Suprapubic skin (tissue), 4 donors: Measurements from ENCODE around the gene WWTR1. TPM values are rescaled to one million over a fixed set of nuclear protein-coding genes. Genes with fewer than 3 reads are reported as not detected.

Source experiments
- DNase-seq, 2 donors: peaks; one replicate each; pipeline ENCODE4 v3.0.0-alpha.2; 2019; ENCODE audit warnings: low spot score in 2 of 2
- H3K27ac ChIP-seq: fragments of 200-600 bp; sonication (generic); one replicate; pipeline ENCODE4 v1.5.1; 2019
- H3K27me3 ChIP-seq: fragments of 200-600 bp; sonication (generic); one replicate; pipeline ENCODE4 v1.5.1; 2019
- H3K36me3 ChIP-seq: fragments of 200-600 bp; sonication (generic); one replicate; pipeline ENCODE4 v1.5.1; 2019
- H3K4me1 ChIP-seq: fragments of 200-600 bp; sonication (generic); one replicate; pipeline ENCODE4 v1.5.1; 2019
- H3K4me3 ChIP-seq: fragments of 200-600 bp; sonication (generic); one replicate; pipeline ENCODE4 v1.5.1; 2019; ENCODE audit warnings: mild to moderate bottlenecking
- H3K9me3 ChIP-seq: fragments of 200-600 bp; sonication (generic); one replicate; pipeline ENCODE4 v1.5.1; 2019
- CTCF ChIP-seq, 2 donors: fragments of 200-600 bp in 1 of 2; fragments of 450-650 bp in 1 of 2; sonication (generic) in 1 of 2; IDR thresholded peaks; one replicate each; pipeline ENCODE4 v1.5.1; 2016 to 2019; ENCODE audit warnings: antibody characterized with exemption in 2 of 2, mild to moderate bottlenecking in 1 of 2, moderate library complexity in 1 of 2
- EP300 ChIP-seq: sonication (generic); formaldehyde crosslinking; IDR thresholded peaks from one replicate; pipeline ENCODE4 v1.6.1; 2017; ENCODE audit warnings: antibody characterized with exemption
- POLR2A ChIP-seq, 2 donors: fragments of 450-650 bp; IDR thresholded peaks; one replicate each; pipeline ENCODE4 v1.6.1; 2017; ENCODE audit warnings: antibody characterized with exemption in 2 of 2, mild to moderate bottlenecking in 2 of 2, moderate library complexity in 2 of 2
- POLR2AphosphoS5 ChIP-seq, 3 donors: sonication (generic); formaldehyde crosslinking; IDR thresholded peaks; one replicate each; pipeline ENCODE4 v1.6.1; 2017; ENCODE audit warnings: antibody characterized with exemption in 3 of 3
- WGBS: methylation state at CpG from one replicate; pipeline ENCODE4 v1.1.5; 2018; 5-methylcytosine and 5-hydroxymethylcytosine counted together
- total RNA-seq, 4 donors: library from RNA; depleted of rRNA; stranded (reverse); fragments of >200 nt; gene quantifications; one replicate each; pipeline ENCODE4 v1.1.0, GENCODE V29; 2016

The WWTR1 gene
- total RNA-seq, 4 donors from 2014 or later: 33.0 to 68.9 (median 52.1) TPM

GRCh38 chr3:149575213-149575960 lies 82.4 kb downstream of the WWTR1 start:
- no peak for TF ChIP-seq CTCF (IDR thresholded peaks at IDR 0.05)
- TF ChIP-seq POLR2A (IDR thresholded peaks at IDR 0.05): no peak
- no peak for TF ChIP-seq EP300
- TF ChIP-seq POLR2AphosphoS5 (IDR thresholded peaks at IDR 0.05): no peak

DNA sequence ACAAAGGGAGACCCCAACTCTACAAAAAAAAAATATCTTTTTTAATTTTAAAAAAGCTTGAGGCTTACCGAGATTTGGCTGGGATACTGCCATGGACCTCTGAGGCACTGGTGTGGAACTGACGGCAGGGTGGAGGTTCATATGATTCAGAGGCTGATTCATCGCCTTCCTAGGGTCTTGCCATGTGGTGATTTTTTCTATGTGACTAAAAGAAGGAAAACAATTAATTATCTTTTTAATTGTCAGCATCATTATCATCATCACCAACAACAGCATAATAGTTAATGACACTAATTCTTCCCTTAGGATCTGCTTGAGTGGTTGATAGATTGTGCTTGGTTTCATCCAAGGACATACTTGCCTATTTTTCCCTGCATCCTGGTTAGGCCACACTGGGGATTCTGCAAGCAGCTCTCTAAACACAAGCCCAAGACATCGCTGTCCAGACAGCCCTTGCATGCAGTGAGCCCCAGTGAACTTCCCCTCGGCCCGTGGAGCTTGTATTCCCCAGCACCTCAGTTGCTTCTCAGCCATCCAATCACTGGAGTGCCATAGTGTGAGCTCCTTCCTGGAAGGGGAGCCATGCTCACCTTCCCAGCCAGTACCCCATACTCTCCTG lies 84.9 kb downstream of the WWTR1 start:
- H3K36me3 ChIP-seq: peaks cover 3% of the 10 kb centered on the region
- H3K4me1 ChIP-seq: peaks cover 54% of the 10 kb centered on the region
- DNase-seq: no peak
- no peaks in the 10 kb centered on the region for H3K9me3 ChIP-seq
- no peak overlapping the region for H3K4me3 ChIP-seq
- no peaks in the 10 kb centered on the region for H3K27me3 ChIP-seq
- TF ChIP-seq POLR2AphosphoS5 (IDR thresholded peaks at IDR 0.05) (no peak), CTCF (IDR thresholded peaks at IDR 0.05) (no peak), EP300 (no peak), POLR2A (IDR thresholded peaks at IDR 0.05) (no peak)
- peak overlapping the region; percentile 50 for H3K27ac ChIP-seq
- WGBS: 53% methylated on average over 6 of the region's 6 CpGs

More at GRCh38 chr3:149575213-149575960, 82.4 kb downstream of the WWTR1 start:
- peaks cover 3% of the 10 kb centered on the region for H3K36me3 ChIP-seq
- no peaks in the 10 kb centered on the region for H3K9me3 ChIP-seq
- no peaks in the 10 kb centered on the region for H3K27me3 ChIP-seq
- peaks cover 72% of the 10 kb centered on the region for H3K4me1 ChIP-seq
- H3K27ac ChIP-seq: peak overlapping the region; percentile 86
- DNase-seq: peak in 1 of 2 donors; percentile 71
- WGBS: 17% methylated on average over 3 of the region's 7 CpGs
- no peak overlapping the region for H3K4me3 ChIP-seq

- TF ChIP-seq EP300 (no peak), CTCF (IDR thresholded peaks at IDR 0.05) (no peak), POLR2A (IDR thresholded peaks at IDR 0.05) (no peak), POLR2AphosphoS5 (IDR thresholded peaks at IDR 0.05) (no peak)
- DNase-seq: no peak
- H3K4me3 ChIP-seq: no peak overlapping the region
- peaks cover 3% of the 10 kb centered on the region for H3K36me3 ChIP-seq
- H3K27me3 ChIP-seq: no peaks in the 10 kb centered on the region
- H3K27ac ChIP-seq: no peak overlapping the region
- no peaks in the 10 kb centered on the region for H3K9me3 ChIP-seq
- WGBS: 75% methylated on average over 2 of the region's 2 CpGs
- peaks cover 53% of the 10 kb centered on the region for H3K4me1 ChIP-seq
These were observed 86.4 kb downstream of the WWTR1 start for GRCh38 chr3:149571381-149571780.

GRCh38 chr3:149570016-149570415 lies 87.8 kb downstream of the WWTR1 start:
- WGBS: 75% methylated on average over 8 of the region's 8 CpGs
- no peak overlapping the region for H3K27ac ChIP-seq
- TF ChIP-seq EP300 (no peak), POLR2A (IDR thresholded peaks at IDR 0.05) (no peak), POLR2AphosphoS5 (IDR thresholded peaks at IDR 0.05) (no peak), CTCF (IDR thresholded peaks at IDR 0.05) (no peak)
- no peak overlapping the region for H3K4me3 ChIP-seq
- no peaks in the 10 kb centered on the region for H3K27me3 ChIP-seq
- H3K36me3 ChIP-seq: peaks cover 3% of the 10 kb centered on the region
- H3K4me1 ChIP-seq: peaks cover 46% of the 10 kb centered on the region
- H3K9me3 ChIP-seq: no peaks in the 10 kb centered on the region
- DNase-seq: no peak

DNA sequence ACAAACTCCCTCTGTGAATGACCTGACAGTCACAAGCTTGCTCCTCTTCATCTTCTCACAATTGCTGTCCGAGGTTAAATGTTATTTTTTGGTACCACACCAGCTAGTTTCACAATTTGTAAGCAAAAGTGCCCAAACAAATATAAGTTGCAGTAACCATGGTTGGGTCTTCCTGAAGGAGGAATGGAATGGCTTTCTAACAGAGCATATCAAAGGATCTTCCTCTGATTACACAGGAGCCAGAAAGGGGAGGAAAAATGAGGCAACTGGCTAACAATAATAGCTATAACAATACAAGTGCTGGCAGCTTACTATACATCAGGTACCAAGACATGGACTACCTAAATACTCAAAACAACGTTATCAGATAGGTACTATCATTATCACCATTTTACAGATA lies 90.4 kb downstream of the WWTR1 start:
- peaks cover 28% of the 10 kb centered on the region for H3K4me1 ChIP-seq
- no peaks in the 10 kb centered on the region for H3K9me3 ChIP-seq
- no peak overlapping the region for H3K27ac ChIP-seq
- H3K36me3 ChIP-seq: peaks cover 2% of the 10 kb centered on the region
- TF ChIP-seq POLR2AphosphoS5 (IDR thresholded peaks at IDR 0.05): no peak
- TF ChIP-seq POLR2A (IDR thresholded peaks at IDR 0.05): no peak
- TF ChIP-seq CTCF (IDR thresholded peaks at IDR 0.05): no peak
- TF ChIP-seq EP300: no peak
- no peaks in the 10 kb centered on the region for H3K27me3 ChIP-seq
- WGBS: 84% methylated on average over 2 of the region's 2 CpGs
- DNase-seq: no peak
- H3K4me3 ChIP-seq: no peak overlapping the region
